Measurements from ENCODE around the gene APOE. TPM values are rescaled to one million over a fixed set of nuclear protein-coding genes. Genes with fewer than 3 reads are reported as not detected.
A peak's percentile ranks its signal among the peaks of the same experiment; 100 is the strongest.

Gene APOE
- total and polyA plus RNA-seq, 7 donors, result 4.9 to 19.0 (median 11.9) TPM

DNA sequence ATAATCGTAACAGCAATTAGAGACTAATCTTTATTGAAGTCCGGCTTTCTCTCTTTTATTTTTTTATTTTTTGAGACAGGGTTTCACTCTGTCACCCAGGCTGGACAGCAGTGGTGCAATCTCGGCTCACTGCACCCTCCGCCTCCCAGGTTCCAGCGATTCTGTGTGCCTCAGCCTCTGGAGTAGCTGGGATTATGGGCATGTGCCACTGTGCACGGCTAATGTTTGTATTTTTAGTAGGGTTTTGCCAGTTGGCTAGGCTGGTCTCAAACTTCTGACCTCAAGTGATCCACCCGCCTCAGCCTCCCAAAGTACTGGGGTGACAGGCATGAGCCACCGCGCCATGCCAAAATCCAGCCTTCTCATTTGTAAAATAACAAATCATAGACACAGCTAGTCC, 44.0 kb downstream of the APOE start:
- ATAC-seq (no peak), DNase-seq (no peak)
- WGBS, 3 donors, result 47 to 70% (median 61%) methylated on average over 9 of the region's 9 CpGs
- no peak overlapping the region for H3K27ac ChIP-seq
- H3K4me1 ChIP-seq, result peaks cover 23% of the 10 kb centered on the region
- H3K36me3 ChIP-seq (ENCODE audit: insufficient read depth in 1 of 2, low read depth in 1 of 2), result peaks cover 0 to 15% of the 10 kb centered on the region in 2 donors
- TF ChIP-seq, protein P1, sequence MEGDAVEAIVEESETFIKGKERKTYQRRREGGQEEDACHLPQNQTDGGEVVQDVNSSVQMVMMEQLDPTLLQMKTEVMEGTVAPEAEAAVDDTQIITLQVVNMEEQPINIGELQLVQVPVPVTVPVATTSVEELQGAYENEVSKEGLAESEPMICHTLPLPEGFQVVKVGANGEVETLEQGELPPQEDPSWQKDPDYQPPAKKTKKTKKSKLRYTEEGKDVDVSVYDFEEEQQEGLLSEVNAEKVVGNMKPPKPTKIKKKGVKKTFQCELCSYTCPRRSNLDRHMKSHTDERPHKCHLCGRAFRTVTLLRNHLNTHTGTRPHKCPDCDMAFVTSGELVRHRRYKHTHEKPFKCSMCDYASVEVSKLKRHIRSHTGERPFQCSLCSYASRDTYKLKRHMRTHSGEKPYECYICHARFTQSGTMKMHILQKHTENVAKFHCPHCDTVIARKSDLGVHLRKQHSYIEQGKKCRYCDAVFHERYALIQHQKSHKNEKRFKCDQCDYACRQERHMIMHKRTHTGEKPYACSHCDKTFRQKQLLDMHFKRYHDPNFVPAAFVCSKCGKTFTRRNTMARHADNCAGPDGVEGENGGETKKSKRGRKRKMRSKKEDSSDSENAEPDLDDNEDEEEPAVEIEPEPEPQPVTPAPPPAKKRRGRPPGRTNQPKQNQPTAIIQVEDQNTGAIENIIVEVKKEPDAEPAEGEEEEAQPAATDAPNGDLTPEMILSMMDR (IDR thresholded peaks at IDR 0.05), result no peak
- no peak overlapping the region for H3K4me3 ChIP-seq
- H3K9me3 ChIP-seq, result no peaks in the 10 kb centered on the region
- H3K27me3 ChIP-seq (ENCODE audit: insufficient read depth in 3 of 3, low read length in 2 of 3), result no peaks in the 10 kb centered on the region
- intact Hi-C loops (cut with DNase I), result no loop called here

DNA sequence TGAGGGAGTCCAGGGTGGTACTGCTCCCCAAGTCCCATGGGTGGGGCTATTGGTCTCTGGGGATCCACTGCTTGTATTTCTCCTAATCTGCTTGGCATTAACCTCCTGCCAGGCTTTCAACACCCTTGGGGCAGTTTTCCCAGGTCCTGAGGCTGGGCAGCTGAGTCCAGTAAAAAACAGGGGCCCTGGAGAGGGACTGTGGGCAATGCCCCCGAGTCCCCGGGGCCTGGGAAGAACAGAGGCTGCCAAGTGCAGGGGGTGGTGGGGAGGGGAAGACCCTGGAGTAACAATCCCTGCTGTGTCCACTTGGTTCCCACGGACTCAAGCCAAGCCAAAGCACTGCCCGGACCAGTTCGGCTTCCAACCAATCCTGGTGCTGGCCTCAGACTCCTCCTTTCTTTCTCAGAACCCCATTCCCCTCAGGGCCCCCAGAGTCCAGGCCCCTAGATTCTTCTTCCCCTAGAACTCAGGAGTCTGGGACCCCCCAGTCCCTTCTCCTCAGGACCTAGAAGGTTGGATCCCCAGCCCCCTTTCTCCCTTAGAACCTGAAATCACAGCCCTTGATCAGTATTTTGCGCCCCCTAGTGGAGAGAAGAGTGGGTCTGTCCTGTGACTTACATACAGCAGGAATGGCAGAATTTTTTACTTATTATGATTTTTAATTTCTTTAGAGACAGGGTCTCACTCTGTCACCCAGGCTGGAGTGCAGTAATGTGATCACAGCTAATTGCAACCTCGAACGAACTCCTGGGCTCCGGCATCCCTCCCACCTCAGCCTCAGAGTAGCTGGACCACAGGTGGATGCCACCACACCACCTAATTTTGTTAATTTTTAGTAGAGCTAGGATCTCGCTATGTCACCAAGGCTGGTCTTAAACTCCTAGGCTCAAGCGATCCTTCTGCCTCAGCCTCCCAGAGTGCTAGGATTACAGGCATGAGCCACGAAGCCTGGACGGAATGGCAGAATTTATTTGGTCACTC, 45.9 kb downstream of the APOE start:
- DNase-seq (peak; percentile 21 to 64), ATAC-seq (peak in 1 of 4 donors; percentile 25)
- no peaks in the 10 kb centered on the region for H3K27me3 ChIP-seq (ENCODE audit: insufficient read depth in 3 of 3, low read length in 2 of 3)
- WGBS, 3 donors, result 22 to 40% (median 34%) methylated on average over 11 to 13 of the region's 13 CpGs
- intact Hi-C loops (cut with DNase I), result loop anchor here (1.0 to 2.0 kb wide), 2 partner anchors 48 to 49 kb away; no protein-coding TSS in a partner anchor
- no peaks in the 10 kb centered on the region for H3K9me3 ChIP-seq
- TF ChIP-seq, protein P1 (IDR thresholded peaks at IDR 0.05), result peak; percentile 78
- H3K27ac ChIP-seq, result peak overlapping the region; percentile 11
- H3K4me1 ChIP-seq, result peaks cover 27% of the 10 kb centered on the region
- no peak overlapping the region for H3K4me3 ChIP-seq
- peaks cover 0 to 15% of the 10 kb centered on the region in 2 donors for H3K36me3 ChIP-seq (ENCODE audit: insufficient read depth in 1 of 2, low read depth in 1 of 2)

GRCh38 chr19:44954278-44954648, 48.7 kb downstream of the APOE start:
- H3K4me1 ChIP-seq, result peaks cover 41% of the 10 kb centered on the region
- intact Hi-C loops (cut with DNase I), result loop anchor here in 1 of 2 donors (2.0 kb wide), 1 partner anchor 47 kb away; the partner anchor contains the start of gene RELB
- DNase-seq, result no peak
- H3K9me3 ChIP-seq, result no peaks in the 10 kb centered on the region
- H3K27ac ChIP-seq, result peak overlapping the region; percentile 97
- 19 to 26% (median 22%) methylated on average over 13 of the region's 13 CpGs for WGBS, 3 donors
- H3K4me3 ChIP-seq, result peak overlapping the region; percentile 78
- no peaks in the 10 kb centered on the region for H3K27me3 ChIP-seq (ENCODE audit: insufficient read depth in 3 of 3, low read length in 2 of 3)
- H3K36me3 ChIP-seq (ENCODE audit: insufficient read depth in 1 of 2, low read depth in 1 of 2), result peaks cover 0 to 14% of the 10 kb centered on the region in 2 donors
- peak in 1 of 4 donors; percentile 4 for ATAC-seq
- TF ChIP-seq, protein P1 (IDR thresholded peaks at IDR 0.05), result no peak

DNA sequence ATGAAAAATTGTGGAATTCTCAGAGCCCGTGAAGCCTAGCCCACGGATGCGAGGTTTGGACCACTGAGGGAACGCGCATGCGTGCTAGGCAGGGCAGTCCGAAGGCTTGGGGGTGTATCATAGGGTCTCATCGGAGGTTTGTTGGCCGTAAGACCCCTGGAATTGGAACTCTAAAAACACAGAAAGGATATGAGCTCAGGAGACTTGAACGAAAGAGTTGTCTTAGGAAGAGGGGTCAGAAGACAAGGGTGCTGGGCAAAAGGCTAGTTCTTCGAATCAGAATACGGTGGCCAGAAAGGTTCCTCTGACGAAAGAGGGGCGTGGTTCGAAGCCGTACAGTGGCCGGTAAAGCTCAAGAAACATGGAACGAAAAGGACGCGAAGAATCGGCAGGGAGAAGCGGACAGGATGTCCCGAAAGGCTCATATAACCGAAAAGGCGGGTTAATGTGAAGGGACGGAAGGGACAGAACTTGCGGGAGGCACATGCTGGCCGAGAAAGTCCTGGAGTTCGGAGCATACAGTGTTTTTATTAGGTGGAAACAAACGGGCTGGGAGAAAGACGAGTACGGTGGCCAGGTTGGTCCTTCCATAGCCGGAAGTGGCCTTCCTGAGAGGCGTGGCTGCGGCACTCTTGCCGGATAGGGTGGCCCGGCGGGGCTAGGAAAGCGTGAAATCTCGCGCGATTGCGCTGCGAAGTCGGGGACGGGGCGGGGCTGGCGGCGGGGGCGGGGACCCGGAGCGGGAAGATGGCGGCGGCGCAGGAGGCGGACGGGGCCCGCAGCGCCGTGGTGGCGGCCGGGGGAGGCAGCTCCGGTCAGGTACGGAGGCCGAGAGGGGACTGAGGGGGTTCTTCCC, 49.3 kb downstream of the APOE start, which contains the start of gene CLPTM1:
TSS of gene CLPTM1 (plus strand) at position 732 of the 856 bp plus-strand sequence. CDS start at position 748, 16 bp downstream.
- peaks cover 41% of the 10 kb centered on the region for H3K4me1 ChIP-seq
- H3K4me3 ChIP-seq, result peak within 1 kb of the TSS; percentile 78
- no peaks in the 10 kb centered on the region for H3K27me3 ChIP-seq (ENCODE audit: insufficient read depth in 3 of 3, low read length in 2 of 3)
- intact Hi-C loops (cut with DNase I), result loop anchor here in 1 of 2 donors (2.0 kb wide), 1 partner anchor 46 kb away; the partner anchor contains the start of gene RELB
- ATAC-seq (peak; percentile 96 to 98 (median 96)), DNase-seq (peak; percentile 97 to 99)
- TF ChIP-seq, protein P1 (IDR thresholded peaks at IDR 0.05), result no peak
- peaks cover 0 to 10% of the 10 kb centered on the region in 2 donors for H3K36me3 ChIP-seq (ENCODE audit: insufficient read depth in 1 of 2, low read depth in 1 of 2)
- 0 to 1% (median 1%) methylated on average over 41 to 65 of the region's 65 CpGs for WGBS, 3 donors
- H3K9me3 ChIP-seq, result no peaks in the 10 kb centered on the region
- peak within 1 kb of the TSS; percentile 97 for H3K27ac ChIP-seq

Measured in psoas muscle (tissue), 8 donors.